HEK293 (cell line): ENCODE results near the gene CCDC12.

Experiments
- CTCF ChIA-PET: fragments of 350-600 bp; formaldehyde crosslinking; extraction: SDS; loops from one replicate; lab custom pipeline; 2021; ENCODE audit warnings: antibody characterized with exemption; lab: Yijun Ruan, JAX
- POLR2A ChIA-PET: fragments of 300-600 bp; formaldehyde crosslinking; extraction: SDS; loops from one replicate; lab custom pipeline; 2020; ENCODE audit warnings: antibody characterized with exemption, inconsistent platforms; lab: Yijun Ruan, JAX
- H3K27ac ChIP-seq: fragments of 200-500 bp; sonication (Bioruptor generic); 2 replicates; pipeline ENCODE4 v1.5.1; 2014; ENCODE audit warnings: low read depth, low read length, control low read depth, inconsistent platforms; ENCODE audit errors: extremely low read depth
- H3K36me3 ChIP-seq, 2 experiments: fragments of 200-500 bp in 1 of 2; sonication (Bioruptor generic) in 1 of 2; 1 replicate in 1 of 2; 2 replicates in 1 of 2; pipeline ENCODE4 v1.5.1; 2014 to 2017; ENCODE audit warnings: inconsistent platforms in 2 of 2, low read length in 2 of 2; ENCODE audit not compliant: control insufficient read depth in 2 of 2, insufficient read depth in 1 of 2
- H3K4me1 ChIP-seq: fragments of 200-500 bp; sonication (Bioruptor generic); 2 replicates; pipeline ENCODE4 v1.5.1; 2014; ENCODE audit warnings: mild to moderate bottlenecking, low read length, inconsistent platforms; ENCODE audit not compliant: control insufficient read depth, insufficient read depth
- H3K4me3 ChIP-seq: 2 replicates; pipeline ENCODE4 v1.5.1; 2011; ENCODE audit warnings: low read depth, mild to moderate bottlenecking, control low read depth, low read length, moderate library complexity
- H3K9me3 ChIP-seq: fragments of 200-500 bp; sonication (Bioruptor generic); 2 replicates; pipeline ENCODE4 v1.5.1; 2014; ENCODE audit warnings: low read depth, low read length, inconsistent platforms; ENCODE audit not compliant: control insufficient read depth, insufficient read depth
- AEBP2 ChIP-seq: fragments of 450-650 bp; formaldehyde crosslinking; IDR thresholded peaks from 2 replicates; pipeline ENCODE4 v1.5.1; 2016; ENCODE audit warnings: missing biosample characterization, missing genetic modification characterization, borderline replicate concordance
- HIC1 ChIP-seq: fragments of 450-650 bp; formaldehyde crosslinking; IDR thresholded peaks from 2 replicates; pipeline ENCODE4 v1.5.1; 2016; ENCODE audit warnings: missing biosample characterization, missing genetic modification characterization
- HOXC10 ChIP-seq: sonication (generic); formaldehyde crosslinking; IDR thresholded peaks from 2 replicates; pipeline ENCODE4 v1.8.1; 2023; ENCODE audit warnings: mild to moderate bottlenecking, missing genetic modification reagents
- KLF1 ChIP-seq: fragments of 450-650 bp; formaldehyde crosslinking; IDR thresholded peaks from 2 replicates; pipeline ENCODE4 v1.5.1; 2016; ENCODE audit warnings: missing biosample characterization, missing genetic modification characterization
- OVOL3 ChIP-seq: fragments of 450-650 bp; formaldehyde crosslinking; IDR thresholded peaks from 2 replicates; pipeline ENCODE4 v1.5.1; 2016; ENCODE audit warnings: missing biosample characterization, missing genetic modification characterization
- SP2 ChIP-seq: fragments of 450-650 bp; formaldehyde crosslinking; IDR thresholded peaks from 2 replicates; pipeline ENCODE4 v1.5.1; 2016; ENCODE audit warnings: missing biosample characterization, missing genetic modification characterization
- ZBTB26 ChIP-seq: fragments of 450-650 bp; formaldehyde crosslinking; optimal IDR thresholded peaks from 2 replicates; pipeline ENCODE3; 2016; ENCODE audit warnings: missing biosample characterization, mild to moderate bottlenecking, missing genetic modification characterization
- ZNF169 ChIP-seq: fragments of 450-650 bp; formaldehyde crosslinking; IDR thresholded peaks from 2 replicates; pipeline ENCODE4 v1.5.1; 2016; ENCODE audit warnings: missing biosample characterization, missing genetic modification characterization
- ZNF24 ChIP-seq: fragments of 450-650 bp; formaldehyde crosslinking; IDR thresholded peaks from 2 replicates; pipeline ENCODE4 v1.5.1; 2016; ENCODE audit warnings: missing biosample characterization, missing genetic modification characterization
- ZNF266 ChIP-seq: fragments of 450-650 bp; formaldehyde crosslinking; IDR thresholded peaks from 2 replicates; pipeline ENCODE4 v1.5.1; 2016; ENCODE audit warnings: missing biosample characterization, missing genetic modification characterization, low read depth
- ZNF280D ChIP-seq: fragments of 450-650 bp; formaldehyde crosslinking; IDR thresholded peaks from 2 replicates; pipeline ENCODE4 v1.5.1; 2016; ENCODE audit warnings: missing biosample characterization, missing genetic modification characterization
- ZNF423 ChIP-seq: fragments of 450-650 bp; formaldehyde crosslinking; IDR thresholded peaks from 2 replicates; pipeline ENCODE4 v1.5.1; 2016; ENCODE audit warnings: missing biosample characterization, missing genetic modification characterization
- ZNF521 ChIP-seq: fragments of 450-650 bp; formaldehyde crosslinking; IDR thresholded peaks from 2 replicates; pipeline ENCODE4 v1.5.1; 2017; ENCODE audit warnings: missing biosample characterization, mild to moderate bottlenecking, missing genetic modification characterization
- ZNF548 ChIP-seq: fragments of 450-650 bp; formaldehyde crosslinking; IDR thresholded peaks from 2 replicates; pipeline ENCODE4 v1.5.1; 2016; ENCODE audit warnings: missing biosample characterization, missing genetic modification characterization
- ZNF645 ChIP-seq: fragments of 450-650 bp; formaldehyde crosslinking; IDR thresholded peaks from 2 replicates; pipeline ENCODE4; 2016; ENCODE audit warnings: missing biosample characterization, missing genetic modification characterization
- ZNF670 ChIP-seq: fragments of 450-650 bp; formaldehyde crosslinking; IDR thresholded peaks from 2 replicates; pipeline ENCODE4 v1.5.1; 2016; ENCODE audit warnings: missing biosample characterization, missing genetic modification characterization, low read depth
- ZNF747 ChIP-seq: fragments of 450-650 bp; formaldehyde crosslinking; IDR thresholded peaks from 2 replicates; pipeline ENCODE4 v1.5.1; 2016; ENCODE audit warnings: missing biosample characterization, missing genetic modification characterization

CCDC12 gene

GRCh38 chr3:46916799-46917198 lies 59.7 kb downstream of the CCDC12 start:
- ChIA-PET CTCF (no interaction called here), POLR2A (no interaction called here)
- peaks cover 0 to 52% of the 10 kb centered on the region in 2 experiments; a peak in 1 of 3 replicates for H3K36me3 ChIP-seq
- no peak for TF ChIP-seq ZNF645 (tag by site-specific recombination)
- TF ChIP-seq KLF1 (tag by site-specific recombination) = no peak
- no peak for TF ChIP-seq ZNF747 (tag by site-specific recombination)
- TF ChIP-seq ZBTB26 (tag by site-specific recombination) = no peak
- TF ChIP-seq OVOL3 (tag by site-specific recombination) = no peak
- TF ChIP-seq ZNF548 (tag by site-specific recombination) = no peak
- no peak for TF ChIP-seq ZNF24
- TF ChIP-seq ZNF169 = no peak
- TF ChIP-seq ZNF521 (tag by site-specific recombination) = no peak
- no peak for TF ChIP-seq HOXC10
- no peak for TF ChIP-seq SP2 (tag by site-specific recombination)
- no peak for TF ChIP-seq AEBP2 (tag by site-specific recombination)
- H3K27ac ChIP-seq = no peak overlapping the region
- H3K4me3 ChIP-seq = no peak overlapping the region
- peaks cover 5% of the 10 kb centered on the region; the same call in 1 of the 2 replicates for H3K4me1 ChIP-seq
- H3K9me3 ChIP-seq = no peaks in the 10 kb centered on the region

- CTCF ChIA-PET = no interaction called here
- POLR2A ChIA-PET = no interaction called here
- H3K4me1 ChIP-seq = peaks cover 5% of the 10 kb centered on the region; the same call in 1 of the 2 replicates
- H3K27ac ChIP-seq = no peak overlapping the region
- H3K36me3 ChIP-seq = peaks cover 0 to 47% of the 10 kb centered on the region in 2 experiments; a peak in 1 of 3 replicates
- no peaks in the 10 kb centered on the region for H3K9me3 ChIP-seq
- H3K4me3 ChIP-seq = no peak overlapping the region
- TF ChIP-seq ZNF280D (tag by site-specific recombination) (no peak), ZNF423 (tag by site-specific recombination) (no peak), ZNF670 (tag by site-specific recombination) (no peak), ZNF266 (tag by site-specific recombination) (no peak), HIC1 (tag by site-specific recombination) (no peak)
These were observed 60.3 kb downstream of the CCDC12 start for GRCh38 chr3:46916278-46916677.
